H9 (cell line): ENCODE results near the gene LPAR3. TPM values are rescaled to one million over a fixed set of nuclear protein-coding genes. Genes with fewer than 3 reads are reported as not detected.
A peak's percentile ranks its signal among the peaks of the same experiment; 100 is the strongest.

Experiments
- DNase-seq: peaks from one replicate; pipeline ENCODE4 v3.0.0-alpha.2; 2017
- H2AFZ ChIP-seq: one replicate; pipeline ENCODE4 v1.6.1; 2013; ENCODE audit warnings: mild to moderate bottlenecking, low read length, control low read depth, moderate library complexity
- H2AK5ac ChIP-seq: 2 replicates; pipeline ENCODE4 v1.6.1; 2013; ENCODE audit warnings: low read length, control low read depth, mixed read lengths; ENCODE audit not compliant: insufficient read length
- H2BK120ac ChIP-seq: one replicate; pipeline ENCODE4 v1.6.1; 2013; ENCODE audit warnings: low read depth, mild to moderate bottlenecking, low read length, control low read depth, inconsistent platforms; ENCODE audit not compliant: poor library complexity, severe bottlenecking
- H2BK12ac ChIP-seq: 2 replicates; pipeline ENCODE4 v1.6.1; 2013; ENCODE audit warnings: low read length, control low read depth, mixed read lengths, low read depth; ENCODE audit not compliant: insufficient read length
- H2BK15ac ChIP-seq: 2 replicates; pipeline ENCODE4 v1.6.1; 2013; ENCODE audit warnings: low read depth, low read length, control low read depth
- H2BK20ac ChIP-seq: one replicate; pipeline ENCODE4 v1.6.1; 2013; ENCODE audit warnings: low read depth, mild to moderate bottlenecking, low read length, control low read depth, inconsistent platforms; ENCODE audit not compliant: poor library complexity, severe bottlenecking
- H2BK5ac ChIP-seq: 2 replicates; pipeline ENCODE4 v1.6.1; 2013; ENCODE audit warnings: low read length, control low read depth, mixed read lengths; ENCODE audit not compliant: insufficient read length
- H3K14ac ChIP-seq: 2 replicates; pipeline ENCODE4 v1.6.1; 2013; ENCODE audit warnings: low read length, control low read depth; ENCODE audit not compliant: insufficient read depth
- H3K18ac ChIP-seq: 2 replicates; pipeline ENCODE4 v1.6.1; 2013; ENCODE audit warnings: low read depth, mild to moderate bottlenecking, mixed read lengths, low read length, control low read depth; ENCODE audit not compliant: insufficient read length
- H3K23ac ChIP-seq: 2 replicates; pipeline ENCODE4 v1.6.1; 2013; ENCODE audit warnings: low read length, control low read depth, mixed read lengths, low read depth; ENCODE audit not compliant: insufficient read length
- H3K23me2 ChIP-seq: 2 replicates; pipeline ENCODE4 v1.6.1; 2013; ENCODE audit warnings: low read depth, mild to moderate bottlenecking, mixed read lengths, low read length, control low read depth; ENCODE audit not compliant: insufficient read length, poor library complexity, severe bottlenecking
- H3K27ac ChIP-seq: 2 replicates; pipeline ENCODE4 v1.5.1; 2013; ENCODE audit warnings: low read length, control low read depth, mixed read lengths, low read depth; ENCODE audit not compliant: insufficient read length
- H3K27me3 ChIP-seq: 2 replicates; pipeline ENCODE4 v1.6.1; 2013; ENCODE audit warnings: low read length, control low read depth, inconsistent platforms; ENCODE audit not compliant: insufficient read depth
- H3K4ac ChIP-seq: 2 replicates; pipeline ENCODE4 v1.6.1; 2013; ENCODE audit warnings: low read depth, mild to moderate bottlenecking, control low read depth, inconsistent platforms, low read length, moderate library complexity
- H3K4me1 ChIP-seq: 2 replicates; pipeline ENCODE4 v1.6.1; 2013; ENCODE audit warnings: low read length, control low read depth, inconsistent platforms; ENCODE audit not compliant: insufficient read depth
- H3K4me2 ChIP-seq: 2 replicates; pipeline ENCODE4 v1.6.1; 2013; ENCODE audit warnings: low read length, control low read depth, mixed read lengths; ENCODE audit not compliant: insufficient read length, insufficient read depth
- H3K56ac ChIP-seq: 2 replicates; pipeline ENCODE4 v1.6.1; 2013; ENCODE audit warnings: low read depth, mild to moderate bottlenecking, mixed read lengths, low read length, control low read depth; ENCODE audit not compliant: insufficient read length
- H3K79me1 ChIP-seq: 2 replicates; pipeline ENCODE4 v1.6.1; 2013; ENCODE audit warnings: low read depth, mild to moderate bottlenecking, moderate library complexity, low read length, control low read depth, inconsistent platforms; ENCODE audit not compliant: insufficient read depth, poor library complexity, severe bottlenecking
- H3K79me2 ChIP-seq: 2 replicates; pipeline ENCODE4 v1.6.1; 2013; ENCODE audit warnings: low read length, control low read depth, inconsistent platforms; ENCODE audit not compliant: insufficient read depth
- H3K9ac ChIP-seq: 2 replicates; pipeline ENCODE4 v1.6.1; 2013; ENCODE audit warnings: low read length, control low read depth, mixed read lengths; ENCODE audit not compliant: insufficient read length; ENCODE audit errors: extremely low read depth
- H3K9me3 ChIP-seq: one replicate; pipeline ENCODE4 v1.6.1; 2013; ENCODE audit warnings: low read depth, low read length, inconsistent platforms; ENCODE audit not compliant: control insufficient read depth
- H3T11ph ChIP-seq: one replicate; pipeline ENCODE4 v1.6.1; 2013; ENCODE audit warnings: mild to moderate bottlenecking, low read length, control low read depth, inconsistent platforms
- H4K20me1 ChIP-seq: one replicate; pipeline ENCODE4 v1.6.1; 2013; ENCODE audit not compliant: control insufficient read depth, insufficient read length, insufficient read depth
- H4K5ac ChIP-seq: 2 replicates; pipeline ENCODE4 v1.6.1; 2013; ENCODE audit warnings: low read depth, mild to moderate bottlenecking, mixed read lengths, low read length, control low read depth; ENCODE audit not compliant: insufficient read length
- H4K8ac ChIP-seq: replicated peaks from 2 replicates; pipeline ENCODE4 v1.6.1; 2013; ENCODE audit warnings: low read length, control low read depth, mixed read lengths, low read depth; ENCODE audit not compliant: insufficient read length
- H4K91ac ChIP-seq: 2 replicates; pipeline ENCODE4 v1.6.1; 2013; ENCODE audit warnings: low read depth, mild to moderate bottlenecking, moderate library complexity, mixed read lengths, low read length, control low read depth; ENCODE audit not compliant: insufficient read length
- H3K27ac Mint-ChIP-seq, 3 experiments: 2 replicates in 2 of 3; 3 replicates in 1 of 3; pipeline ENCODE4 v1.8.0; 2020 to 2021; ENCODE audit warnings: mixed read lengths in 3 of 3, mild to moderate bottlenecking in 1 of 3, moderate library complexity in 1 of 3
- H3K27me3 Mint-ChIP-seq: 2 replicates; pipeline ENCODE4 v1.8.0; 2021; ENCODE audit warnings: low read depth, mild to moderate bottlenecking, moderate library complexity, mixed read lengths
- H3K36me3 Mint-ChIP-seq, 3 experiments: 2 replicates in 2 of 3; 3 replicates in 1 of 3; pipeline ENCODE4 v1.8.0; 2020 to 2021; ENCODE audit warnings: low read depth in 3 of 3, mixed read lengths in 3 of 3; ENCODE audit not compliant: insufficient read depth in 1 of 3
- H3K4me1 Mint-ChIP-seq, 2 experiments: 2 replicates each; pipeline ENCODE4 v1.8.0; 2020; ENCODE audit warnings: mixed read lengths in 2 of 2
- H3K4me3 Mint-ChIP-seq, 2 experiments: 2 replicates in 1 of 2; 3 replicates in 1 of 2; pipeline ENCODE4 v1.8.0; 2020 to 2021; ENCODE audit warnings: mild to moderate bottlenecking in 2 of 2, mixed read lengths in 2 of 2, moderate library complexity in 1 of 2
- H3K9me3 Mint-ChIP-seq, 2 experiments: 2 replicates in 1 of 2; 3 replicates in 1 of 2; pipeline ENCODE4 v1.8.0; 2020; ENCODE audit warnings: mild to moderate bottlenecking in 2 of 2, mixed read lengths in 2 of 2, moderate library complexity in 1 of 2
- WGBS: extraction: QIAGEN DNeasy Blood & Tissue Kit; methylation state at CpG from one replicate; pipeline ENCODE4 v1.1.7; 2013; ENCODE audit warnings: missing lambda C conversion rate, low lambda C conversion rate, mixed read lengths; ENCODE audit not compliant: insufficient read length; ENCODE audit errors: extremely low coverage; 5-methylcytosine and 5-hydroxymethylcytosine counted together
- total RNA-seq: library from RNA; stranded (reverse); gene quantifications from 2 replicates; pipeline ENCODE4 v1.2.1, GENCODE V29; 2021
- TF ChIP-seq, protein P1 (sequence below): fragments of 200-600 bp; sonication (generic); conservative IDR thresholded peaks from 3 replicates; pipeline ENCODE4 v1.8.0; 2021; ENCODE audit warnings: antibody characterized with exemption, mild to moderate bottlenecking

Gene LPAR3
- total RNA-seq, 1 experiment from 2014 or later = 3.0 TPM

DNA sequence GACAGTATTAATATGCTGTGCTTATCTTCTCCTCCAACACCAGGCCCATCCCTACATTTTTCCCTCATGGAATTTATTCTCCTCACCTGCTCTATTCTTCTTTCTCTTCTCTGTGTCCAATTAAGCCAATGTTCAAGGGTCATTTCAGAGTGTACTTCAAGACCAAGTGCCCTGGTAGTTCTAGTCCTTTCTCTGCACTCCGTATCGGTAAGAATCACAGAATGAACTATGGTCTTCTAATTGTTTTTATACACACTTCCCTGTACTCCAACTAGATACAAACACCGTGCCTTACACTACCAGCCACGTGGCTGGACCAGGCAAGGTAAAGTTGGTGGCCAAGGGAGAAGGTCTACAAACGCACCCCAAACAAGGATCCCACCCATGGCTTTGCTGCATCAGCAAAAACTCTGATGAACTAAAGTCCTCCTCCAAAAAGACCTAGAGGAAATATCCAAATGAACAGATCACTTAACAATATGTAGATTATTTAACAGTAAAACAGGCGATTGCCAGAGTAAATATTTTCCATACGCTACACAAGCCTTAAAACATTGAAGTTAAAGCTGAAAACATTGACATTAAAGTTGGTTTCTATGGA is 40.1 kb upstream of the LPAR3 start:
- Histone ChIP-seq H4K5ac (no peak overlapping the region), H3K27ac (no peak overlapping the region), H4K20me1 (no peaks in the 10 kb centered on the region), H3K4me2 (no peak overlapping the region), H2BK120ac (no peak overlapping the region), H3K27me3 (no peaks in the 10 kb centered on the region), H3K4ac (no peak overlapping the region), H3K14ac (no peak overlapping the region), H2BK5ac (no peak overlapping the region), H3K9me3 (no peaks in the 10 kb centered on the region), H2AK5ac (no peak overlapping the region), H2BK20ac (no peak overlapping the region), H2BK15ac (no peak overlapping the region), H3K79me1 (no peaks in the 10 kb centered on the region), H4K91ac (no peak overlapping the region), H3K4me1 (peaks cover 3% of the 10 kb centered on the region; the same call in 1 of the 2 replicates), H3K23me2 (no peaks in the 10 kb centered on the region), H2BK12ac (no peak overlapping the region), H3K9ac (no peak overlapping the region), H3T11ph (no peak overlapping the region), H3K18ac (no peak overlapping the region), H3K56ac (no peak overlapping the region), H3K23ac (no peak overlapping the region), H2AFZ (no peak overlapping the region), H3K79me2 (no peaks in the 10 kb centered on the region), H4K8ac (no peak overlapping the region)
- no peaks in the 10 kb centered on the region for H3K9me3 Mint-ChIP-seq
- H3K36me3 Mint-ChIP-seq = no peaks in the 10 kb centered on the region
- whole genome bisulfite sequencing = no CpG with 5 or more reads among the region's 7 CpGs
- no peaks in the 10 kb centered on the region for H3K27me3 Mint-ChIP-seq
- TF ChIP-seq, protein P1, sequence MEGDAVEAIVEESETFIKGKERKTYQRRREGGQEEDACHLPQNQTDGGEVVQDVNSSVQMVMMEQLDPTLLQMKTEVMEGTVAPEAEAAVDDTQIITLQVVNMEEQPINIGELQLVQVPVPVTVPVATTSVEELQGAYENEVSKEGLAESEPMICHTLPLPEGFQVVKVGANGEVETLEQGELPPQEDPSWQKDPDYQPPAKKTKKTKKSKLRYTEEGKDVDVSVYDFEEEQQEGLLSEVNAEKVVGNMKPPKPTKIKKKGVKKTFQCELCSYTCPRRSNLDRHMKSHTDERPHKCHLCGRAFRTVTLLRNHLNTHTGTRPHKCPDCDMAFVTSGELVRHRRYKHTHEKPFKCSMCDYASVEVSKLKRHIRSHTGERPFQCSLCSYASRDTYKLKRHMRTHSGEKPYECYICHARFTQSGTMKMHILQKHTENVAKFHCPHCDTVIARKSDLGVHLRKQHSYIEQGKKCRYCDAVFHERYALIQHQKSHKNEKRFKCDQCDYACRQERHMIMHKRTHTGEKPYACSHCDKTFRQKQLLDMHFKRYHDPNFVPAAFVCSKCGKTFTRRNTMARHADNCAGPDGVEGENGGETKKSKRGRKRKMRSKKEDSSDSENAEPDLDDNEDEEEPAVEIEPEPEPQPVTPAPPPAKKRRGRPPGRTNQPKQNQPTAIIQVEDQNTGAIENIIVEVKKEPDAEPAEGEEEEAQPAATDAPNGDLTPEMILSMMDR = no peak
- no peak for DNase-seq
- H3K4me1 Mint-ChIP-seq = peaks cover 0 to 2% of the 10 kb centered on the region in 2 experiments; a peak in 2 of 4 replicates
- peak overlapping the region in 1 of 3 experiments; percentile 16; a peak in 2 of 7 replicates for H3K27ac Mint-ChIP-seq
- no peak overlapping the region for H3K4me3 Mint-ChIP-seq
